H1 (cell line): Measurements from ENCODE around the gene ACY1. TPM values are rescaled to one million over a fixed set of nuclear protein-coding genes. Genes with fewer than 3 reads are reported as not detected.

ENCODE experiments used
- CTCF ChIA-PET: fragments of 300-600 bp; sonication (Branson Sonifier 250); formaldehyde crosslinking; loops from one replicate; lab custom pipeline; 2021; ENCODE audit not compliant: partially characterized antibody; lab: Charles Lee
- POLR2A ChIA-PET: fragments of 300-600 bp; sonication (Branson Sonifier 250); formaldehyde crosslinking; loops from one replicate; lab custom pipeline; 2021; ENCODE audit warnings: inconsistent platforms; ENCODE audit not compliant: partially characterized antibody; lab: Charles Lee
- DNase-seq, 2 experiments: peaks; one replicate each; pipeline versions ENCODE4 v3.0.0 to v3.0.0-alpha.2; 2010 to 2022; ENCODE audit warnings: low spot score in 2 of 2, low read depth in 1 of 2, mixed read lengths in 1 of 2
- FAIRE-seq: peaks from 2 replicates; lab custom pipeline; 2011; peaks lifted over from hg19 to GRCh38; lab: Jason Lieb, UNC
- H2AFZ ChIP-seq: 2 replicates; pipeline ENCODE4 v1.8.1; 2012; ENCODE audit warnings: low read length, inconsistent platforms
- H2AK5ac ChIP-seq: 2 replicates; pipeline ENCODE4 v1.6.1; 2013; ENCODE audit warnings: low read depth, low read length
- H2BK120ac ChIP-seq: replicated peaks from 2 replicates; pipeline ENCODE3; 2013; ENCODE audit warnings: low read depth, low read length, inconsistent platforms
- H2BK12ac ChIP-seq: 2 replicates; pipeline ENCODE4 v1.6.1; 2013; ENCODE audit warnings: low read depth, low read length
- H2BK15ac ChIP-seq: 2 replicates; pipeline ENCODE4 v1.6.1; 2013; ENCODE audit warnings: low read length
- H2BK20ac ChIP-seq: 2 replicates; pipeline ENCODE4 v1.6.1; 2013; ENCODE audit warnings: low read length
- H2BK5ac ChIP-seq: 2 replicates; pipeline ENCODE4 v1.6.1; 2013; ENCODE audit warnings: low read depth, low read length
- H3K14ac ChIP-seq: 2 replicates; pipeline ENCODE4 v1.6.1; 2013; ENCODE audit warnings: inconsistent platforms; ENCODE audit not compliant: insufficient read length
- H3K18ac ChIP-seq: 2 replicates; pipeline ENCODE4 v1.6.1; 2013; ENCODE audit warnings: low read length; ENCODE audit errors: extremely low read depth
- H3K23ac ChIP-seq: 2 replicates; pipeline ENCODE4 v1.6.1; 2013; ENCODE audit warnings: inconsistent platforms; ENCODE audit not compliant: insufficient read length
- H3K23me2 ChIP-seq: 2 replicates; pipeline ENCODE4 v1.6.1; 2013; ENCODE audit warnings: low read depth, low read length
- H3K27ac ChIP-seq: 2 replicates; pipeline ENCODE4 v1.6.1; 2011; ENCODE audit warnings: low read depth, low read length, inconsistent platforms
- H3K27me3 ChIP-seq, 4 experiments: replicated peaks in 1 of 4; 1 replicate in 1 of 4; 2 replicates in 3 of 4; pipeline versions ENCODE4 v1.6.1 to v1.8.1; 2011 to 2013; ENCODE audit warnings: low read length in 3 of 4, mild to moderate bottlenecking in 3 of 4, inconsistent platforms in 2 of 4, mixed read lengths in 2 of 4, moderate library complexity in 1 of 4; ENCODE audit not compliant: control insufficient read depth in 3 of 4, insufficient read depth in 3 of 4; ENCODE audit errors: extremely low read depth in 1 of 4
- H3K36me3 ChIP-seq, 4 experiments: 2 replicates each; pipeline versions ENCODE4 v1.6.1 to v1.8.1; 2011 to 2013; ENCODE audit warnings: mild to moderate bottlenecking in 4 of 4, low read length in 3 of 4, moderate library complexity in 2 of 4, control low read depth in 1 of 4, inconsistent platforms in 1 of 4; ENCODE audit not compliant: insufficient read depth in 4 of 4, control insufficient read depth in 2 of 4
- H3K4ac ChIP-seq: replicated peaks from 2 replicates; pipeline ENCODE3; 2013; ENCODE audit warnings: low read length, low read depth, mixed read lengths, inconsistent platforms; ENCODE audit not compliant: insufficient read length
- H3K4me1 ChIP-seq, 4 experiments: replicated peaks in 1 of 4; 1 replicate in 1 of 4; 2 replicates in 3 of 4; pipeline versions ENCODE4 v1.6.1 to v1.8.1; 2011 to 2013; ENCODE audit warnings: low read length in 3 of 4, inconsistent platforms in 2 of 4, mixed read lengths in 1 of 4; ENCODE audit not compliant: insufficient read depth in 4 of 4, control insufficient read depth in 3 of 4
- H3K4me2 ChIP-seq, 2 experiments: 2 replicates each; pipeline versions ENCODE4 v1.6.1 to v1.8.1; 2011 to 2013; ENCODE audit warnings: low read depth in 2 of 2, low read length in 2 of 2, control low read depth in 1 of 2, inconsistent platforms in 1 of 2, mild to moderate bottlenecking in 1 of 2; ENCODE audit not compliant: insufficient read depth in 1 of 2
- H3K4me3 ChIP-seq, 4 experiments: fragments of 200-600, 300-600 bp in 1 of 4; sonication (generic), shearing (Covaris generic), sonication (Bioruptor Twin) in 1 of 4; 2 replicates each; pipeline versions ENCODE4 v1.5.1 to v1.8.1; 2011 to 2016; ENCODE audit warnings: low read length in 4 of 4, low read depth in 3 of 4, control low read depth in 2 of 4, inconsistent platforms in 2 of 4, mild to moderate bottlenecking in 2 of 4, mixed read lengths in 1 of 4, moderate library complexity in 1 of 4; ENCODE audit not compliant: insufficient read depth in 2 of 4; ENCODE audit errors: extremely low read depth in 1 of 4
- H3K56ac ChIP-seq: replicated peaks from 2 replicates; pipeline ENCODE3; 2013; ENCODE audit warnings: low read depth, mild to moderate bottlenecking, mixed read lengths, low read length, inconsistent platforms; ENCODE audit not compliant: insufficient read length
- H3K79me1 ChIP-seq: 2 replicates; pipeline ENCODE4 v1.6.1; 2013; ENCODE audit warnings: low read depth, low read length, control low read depth
- H3K79me2 ChIP-seq, 2 experiments: 2 replicates each; pipeline versions ENCODE4 v1.6.1 to v1.8.1; 2012 to 2013; ENCODE audit warnings: low read length in 2 of 2, mild to moderate bottlenecking in 2 of 2, inconsistent platforms in 1 of 2; ENCODE audit not compliant: insufficient read depth in 2 of 2, control insufficient read depth in 1 of 2
- H3K9ac ChIP-seq, 4 experiments: replicated peaks in 1 of 4; 1 replicate in 1 of 4; 2 replicates in 3 of 4; pipeline versions ENCODE4 v1.6.1 to v1.8.1; 2011 to 2013; ENCODE audit warnings: low read depth in 3 of 4, low read length in 3 of 4, control low read depth in 2 of 4, mild to moderate bottlenecking in 2 of 4, moderate library complexity in 2 of 4, inconsistent platforms in 1 of 4; ENCODE audit errors: extremely low read depth in 1 of 4
- H3K9me3 ChIP-seq, 2 experiments: 2 replicates each; pipeline versions ENCODE4 v1.6.1 to v1.8.1; 2012 to 2013; ENCODE audit warnings: mild to moderate bottlenecking in 2 of 2, moderate library complexity in 2 of 2, control low read depth in 1 of 2, inconsistent platforms in 1 of 2, low read depth in 1 of 2, low read length in 1 of 2, mixed read lengths in 1 of 2; ENCODE audit not compliant: insufficient read depth in 2 of 2
- H4K20me1 ChIP-seq, 2 experiments: replicated peaks in 1 of 2; 2 replicates each; pipeline versions ENCODE3 to v1.8.1; 2011 to 2013; ENCODE audit warnings: inconsistent platforms in 2 of 2, low read length in 2 of 2, mild to moderate bottlenecking in 1 of 2; ENCODE audit not compliant: insufficient read depth in 2 of 2, control insufficient read depth in 1 of 2
- H4K5ac ChIP-seq: 2 replicates; pipeline ENCODE4 v1.6.1; 2013; ENCODE audit warnings: low read length, low read depth, mixed read lengths, inconsistent platforms; ENCODE audit not compliant: insufficient read length
- H4K8ac ChIP-seq: 2 replicates; pipeline ENCODE4 v1.8.0; 2013; ENCODE audit warnings: mild to moderate bottlenecking, moderate library complexity, low read length, inconsistent platforms; ENCODE audit not compliant: insufficient read depth; ENCODE audit errors: extremely low read depth
- H4K91ac ChIP-seq: replicated peaks from 2 replicates; pipeline ENCODE3; 2013; ENCODE audit warnings: low read length, mixed read lengths, inconsistent platforms; ENCODE audit not compliant: insufficient read length
- RXRA ChIP-seq: IDR thresholded peaks from 2 replicates; pipeline ENCODE4 v1.6.1; 2011; ENCODE audit warnings: low read depth, mild to moderate bottlenecking, low read length, moderate library complexity; ENCODE audit not compliant: insufficient read depth
- WGBS, 2 experiments: shearing (Covaris generic) in 1 of 2; methylation state at CpG; one replicate each; pipeline versions ENCODE4 v1.1.6 to v1.1.7; 2013 to 2015; ENCODE audit warnings: low lambda C conversion rate in 2 of 2, mixed read lengths in 2 of 2, inconsistent platforms in 1 of 2, low coverage in 1 of 2, missing lambda C conversion rate in 1 of 2; ENCODE audit not compliant: insufficient replicate concordance in 2 of 2, insufficient coverage in 1 of 2, insufficient read length in 1 of 2; ENCODE audit errors: extremely low coverage in 1 of 2, missing lambda C conversion rate in 1 of 2; 5-methylcytosine and 5-hydroxymethylcytosine counted together
- polyA plus RNA-seq, 7 experiments: library from polyadenylated mRNA; depleted of rRNA in 3 of 7; stranded (reverse) in 5 of 7; unstranded in 2 of 7; fragments of >200 nt in 5 of 7; fragments of 200-250 nt in 2 of 7; gene quantifications; 1 replicate in 5 of 7; 2 replicates in 1 of 7; 4 replicates in 1 of 7; pipeline versions ENCODE4 v1.2.1 to v1.2.3, GENCODE V29; 2011 to 2013; ENCODE audit warnings: missing spikeins in 2 of 7, mixed read lengths in 2 of 7
- total RNA-seq: library from RNA; stranded (reverse); fragmentation: NEBNext Ultra II Directional; extraction: Animal tissue kit (Norgen Biotek cat#: 25700); gene quantifications from 2 replicates; pipeline ENCODE4 v1.2.1, GENCODE V29; 2021

Gene ACY1
- total and polyA plus RNA-seq, 2 of the 8 experiments (the other 6 are each of a cell fraction or from before 2014, with no cell fraction given), result 48.3 to 113 TPM

GRCh38 chr3:51944451-51945021 lies 38.8 kb upstream of the ACY1 start:
- POLR2A ChIA-PET, result interaction anchor here (0.9 to 15.7 kb wide), 5 partner anchors 10 to 48 kb away, joined by 3 to 148 read pairs (median 6); partner anchors contain the start of genes ACY1, GPR62, PCBP4 and RPL29
- no peak overlapping the region for H2BK20ac ChIP-seq
- TF ChIP-seq RXRA, result no peak

More at GRCh38 chr3:51944451-51945021, 38.8 kb upstream of the ACY1 start:
- no peak overlapping the region for H3K14ac ChIP-seq
- FAIRE-seq (no peak), DNase-seq (no peak)
- no peak overlapping the region for H3K56ac ChIP-seq
- peaks cover 2 to 13% (median 6%) of the 10 kb centered on the region in 4 experiments for H3K4me1 ChIP-seq
- H3K27me3 ChIP-seq, result peaks cover 0 to 10% (median 4%) of the 10 kb centered on the region in 4 experiments; a peak in 5 of 7 replicates
- no peak overlapping the region for H3K27ac ChIP-seq
- no peak overlapping the region for H2BK120ac ChIP-seq
- peaks cover 0 to 18% of the 10 kb centered on the region in 2 experiments; a peak in 3 of 4 replicates for H3K79me2 ChIP-seq
- H3K9ac ChIP-seq, result no peak overlapping the region
- peaks cover 3 to 11% of the 10 kb centered on the region in 2 experiments for H4K20me1 ChIP-seq
- H4K5ac ChIP-seq, result no peak overlapping the region
- H3K4ac ChIP-seq, result no peak overlapping the region
- H2BK15ac ChIP-seq, result no peak overlapping the region
- no peak overlapping the region for H2AFZ ChIP-seq
- no peak overlapping the region for H3K23ac ChIP-seq
- H3K9me3 ChIP-seq, result no peaks in the 10 kb centered on the region
- no peak overlapping the region for H2AK5ac ChIP-seq
- H4K91ac ChIP-seq, result no peak overlapping the region
- no peak overlapping the region for H3K4me2 ChIP-seq
- H3K79me1 ChIP-seq, result peaks cover 7% of the 10 kb centered on the region; the same call in 1 of the 2 replicates
- CTCF ChIA-PET, result interaction anchor here (0.9 to 5.1 kb wide), 9 partner anchors 10 to 125 kb away, joined by 3 to 44 read pairs (median 6); partner anchors contain the start of genes ABHD14B, ACY1 and RPL29
- H3K36me3 ChIP-seq, result no peaks in the 10 kb centered on the region
- 87% methylated on average over 11 of the region's 11 CpGs; no CpG with 5 or more reads in 1 of the 2 experiments for WGBS, 2 experiments
- H4K8ac ChIP-seq, result no peak overlapping the region
- H2BK5ac ChIP-seq, result no peak overlapping the region
- no peak overlapping the region for H3K18ac ChIP-seq
- H3K4me3 ChIP-seq, result no peak overlapping the region
- H2BK12ac ChIP-seq, result no peak overlapping the region
- H3K23me2 ChIP-seq, result peaks cover 9% of the 10 kb centered on the region; the same call in 1 of the 2 replicates
